Amniotic epithelial cell (primary cell): ENCODE data around the gene SERPINB4.

Experiments used
- DNase-seq: peaks from one replicate; pipeline ENCODE4 v3.0.0-alpha.2; 2010; ENCODE audit warnings: low read depth

Gene SERPINB4

GRCh38 chr18:63626431-63626830 lies 17.6 kb downstream of the SERPINB4 start:
- no peak for DNase-seq

GRCh38 chr18:63624863-63625262 lies 19.2 kb downstream of the SERPINB4 start:
- DNase-seq, result no peak

- peak; percentile 44 for DNase-seq
Observed at GRCh38 chr18:63619661-63620060, 24.4 kb downstream of the SERPINB4 start.

- DNase-seq, result no peak
Observed at GRCh38 chr18:63617915-63618234, 26.2 kb downstream of the SERPINB4 start.

- DNase-seq, result no peak
Observed at GRCh38 chr18:63617049-63617914, 26.8 kb downstream of the SERPINB4 start.

- no peak for DNase-seq
Observed at GRCh38 chr18:63613420-63613819, 30.6 kb downstream of the SERPINB4 start.

- peak; percentile 16 for DNase-seq
Observed at GRCh38 chr18:63606526-63606925, 37.5 kb downstream of the SERPINB4 start.

GRCh38 chr18:63604791-63605567 lies 39.1 kb downstream of the SERPINB4 start:
- DNase-seq, result peak; percentile 33

- peak; percentile 36 for DNase-seq
Observed at GRCh38 chr18:63603772-63604171, 40.3 kb downstream of the SERPINB4 start.

GRCh38 chr18:63603355-63603754 lies 40.7 kb downstream of the SERPINB4 start:
- DNase-seq, result no peak

- DNase-seq, result no peak
Observed at GRCh38 chr18:63596964-63597363, 47.1 kb downstream of the SERPINB4 start.

GRCh38 chr18:63592471-63592870 lies 51.6 kb downstream of the SERPINB4 start:
- no peak for DNase-seq

- DNase-seq, result peak; percentile 43
Observed at GRCh38 chr18:63591725-63592124, 52.3 kb downstream of the SERPINB4 start.

GRCh38 chr18:63590966-63591695 lies 52.9 kb downstream of the SERPINB4 start:
- DNase-seq, result no peak

GRCh38 chr18:63590373-63590772 lies 53.7 kb downstream of the SERPINB4 start:
- DNase-seq, result peak; percentile 27

- DNase-seq, result no peak
Observed at GRCh38 chr18:63588909-63589308, 55.1 kb downstream of the SERPINB4 start.
